ENCODE measurements around the gene USP32. TPM values are rescaled to one million over a fixed set of nuclear protein-coding genes. Genes with fewer than 3 reads are reported as not detected.
A peak's percentile ranks its signal among the peaks of the same experiment; 100 is the strongest.

USP32 gene
- total RNA-seq, 1 experiment from 2014 or later = 73.5 TPM

- no peaks in the 10 kb centered on the region for H3K27me3 ChIP-seq (ENCODE audit: insufficient read depth, low read length)
- no peak overlapping the region for H3K27ac ChIP-seq (ENCODE audit: insufficient read length, low read depth, low read length)
- peaks cover 11% of the 10 kb centered on the region for H3K4me1 ChIP-seq (ENCODE audit: insufficient read depth, low read length)
- H4K5ac ChIP-seq (ENCODE audit: insufficient read length, low read depth, low read length) = no peak overlapping the region
- H4K20me1 ChIP-seq (ENCODE audit: control insufficient read depth, insufficient read depth, insufficient read length) = no peaks in the 10 kb centered on the region
- no peak overlapping the region for H3K4me3 Mint-ChIP-seq
- H3K27me3 Mint-ChIP-seq (ENCODE audit: low read depth) = no peaks in the 10 kb centered on the region
- H4K8ac ChIP-seq (replicated peaks; ENCODE audit: insufficient read length, low read depth, low read length) = no peak overlapping the region
- no peak overlapping the region for H3K14ac ChIP-seq (ENCODE audit: insufficient read depth, low read length)
- H3K56ac ChIP-seq (ENCODE audit: insufficient read length, low read depth, low read length) = no peak overlapping the region
- no peak for TF ChIP-seq CTCF (conservative IDR thresholded peaks at IDR 0.05)
- H2BK120ac ChIP-seq (ENCODE audit: low read depth, low read length, poor library complexity, severe bottlenecking) = no peak overlapping the region
- no peak overlapping the region for H3K23ac ChIP-seq (ENCODE audit: insufficient read length, low read depth, low read length)
- H2BK5ac ChIP-seq (ENCODE audit: insufficient read length, low read length) = no peak overlapping the region
- H3K9me3 ChIP-seq (ENCODE audit: control insufficient read depth, low read depth, low read length) = no peaks in the 10 kb centered on the region
- H2AK5ac ChIP-seq (ENCODE audit: insufficient read length, low read length) = no peak overlapping the region
- no peak overlapping the region for H2AFZ ChIP-seq (ENCODE audit: low read length)
- H3K23me2 ChIP-seq (ENCODE audit: insufficient read length, low read depth, low read length, poor library complexity, severe bottlenecking) = no peaks in the 10 kb centered on the region
- DNase-seq = no peak
- H3K4me1 Mint-ChIP-seq = peaks cover 23 to 29% of the 10 kb centered on the region in 2 experiments
- H3K36me3 Mint-ChIP-seq (ENCODE audit: insufficient read depth in 1 of 3, low read depth in 3 of 3) = peaks cover 0 to 6% (median 0%) of the 10 kb centered on the region in 3 experiments; a peak in 3 of 7 replicates
- peak overlapping the region in 2 of 3 experiments; percentile 79 to 89; a peak in 3 of 7 replicates for H3K27ac Mint-ChIP-seq
- H3K4ac ChIP-seq (ENCODE audit: low read depth, low read length) = no peak overlapping the region
- WGBS (ENCODE audit: extremely low coverage, insufficient read length, low lambda C conversion rate) = no CpG with 5 or more reads among the region's 1 CpG
- H3K79me2 ChIP-seq (ENCODE audit: insufficient read depth, low read length) = peaks cover 12% of the 10 kb centered on the region
- H2BK12ac ChIP-seq (ENCODE audit: insufficient read length, low read depth, low read length) = no peak overlapping the region
- H3T11ph ChIP-seq (ENCODE audit: low read length) = no peak overlapping the region
- no peak overlapping the region for H2BK15ac ChIP-seq (ENCODE audit: low read depth, low read length)
- H3K9ac ChIP-seq (ENCODE audit: extremely low read depth, insufficient read length, low read length) = no peak overlapping the region
- no peaks in the 10 kb centered on the region; a peak in 1 of 5 replicates for H3K9me3 Mint-ChIP-seq
- no peak overlapping the region for H3K4me2 ChIP-seq (ENCODE audit: insufficient read depth, insufficient read length, low read length)
- no peak overlapping the region for H2BK20ac ChIP-seq (ENCODE audit: low read depth, low read length, poor library complexity, severe bottlenecking)
- peaks cover 3% of the 10 kb centered on the region for H3K79me1 ChIP-seq (ENCODE audit: insufficient read depth, low read depth, low read length, poor library complexity, severe bottlenecking)
- no peak overlapping the region for H4K91ac ChIP-seq (ENCODE audit: insufficient read length, low read depth, low read length)
- no peak overlapping the region for H3K18ac ChIP-seq (ENCODE audit: insufficient read length, low read depth, low read length)
Observed at GRCh38 chr17:60323754-60324153, 68.2 kb downstream of the USP32 start.
